Activated naive CD4-positive, alpha-beta T cell treated with Interleukin-2 at 50 U/mL for 16 hours (primary cell): ENCODE measurements around the gene AHRR.
"Not testable (repeated sequence)": the region's sequence is repeated elsewhere in the genome, so short reads cannot be mapped to it uniquely, and the experiment has no call there.

Source experiments
- DNase-seq: peaks from one replicate; pipeline ENCODE4 v3.0.0-alpha.2; 2020

The AHRR gene

GRCh38 chr5:321230-321725 is at the start of gene AHRR:
AHRR (plus strand) TSS chr5:321714; CDS start chr5:343903, 22,189 bp downstream.
- DNase-seq: peak; percentile 57

- DNase-seq: not testable (repeated sequence)
These were observed 49.7 kb upstream of the AHRR start for GRCh38 chr5:271828-272167.

GRCh38 chr5:273091-273490 is 48.4 kb upstream of the AHRR start:
- not testable (repeated sequence) for DNase-seq

- not testable (repeated sequence) for DNase-seq
These were observed 48.0 kb upstream of the AHRR start for GRCh38 chr5:273491-273890.

GRCh38 chr5:274346-274745 is 47.2 kb upstream of the AHRR start:
- not testable (repeated sequence) for DNase-seq

GRCh38 chr5:278646-279045 is 42.9 kb upstream of the AHRR start:
- no peak for DNase-seq

GRCh38 chr5:279051-279665 is 42.4 kb upstream of the AHRR start:
- not testable (repeated sequence) for DNase-seq

GRCh38 chr5:285991-286557 is 35.4 kb upstream of the AHRR start:
- DNase-seq: no peak

- not testable (repeated sequence) for DNase-seq
These were observed 31.3 kb upstream of the AHRR start for GRCh38 chr5:290200-290599.

GRCh38 chr5:291345-291744 is 30.2 kb upstream of the AHRR start:
- DNase-seq: not testable (repeated sequence)

GRCh38 chr5:294788-295187 is 26.7 kb upstream of the AHRR start:
- DNase-seq: not testable (repeated sequence)

- DNase-seq: not testable (repeated sequence)
These were observed 25.3 kb upstream of the AHRR start for GRCh38 chr5:296207-296606.

- DNase-seq: not testable (repeated sequence)
These were observed 24.6 kb upstream of the AHRR start for GRCh38 chr5:296954-297353.

- DNase-seq: not testable (repeated sequence)
These were observed 24.1 kb upstream of the AHRR start for GRCh38 chr5:297448-297847.

GRCh38 chr5:297991-298736 is 23.4 kb upstream of the AHRR start:
- not testable (repeated sequence) for DNase-seq

GRCh38 chr5:298737-299125 is 22.8 kb upstream of the AHRR start:
- no peak for DNase-seq

GRCh38 chr5:299921-300320 is 21.6 kb upstream of the AHRR start:
- not testable (repeated sequence) for DNase-seq

GRCh38 chr5:300691-301435 is 20.7 kb upstream of the AHRR start:
- not testable (repeated sequence) for DNase-seq

GRCh38 chr5:302416-302815 is 19.1 kb upstream of the AHRR start:
- DNase-seq: not testable (repeated sequence)

GRCh38 chr5:302966-303365 is 18.5 kb upstream of the AHRR start:
- DNase-seq: no peak

GRCh38 chr5:303741-304140 is 17.8 kb upstream of the AHRR start:
- not testable (repeated sequence) for DNase-seq

GRCh38 chr5:305050-305449 is 16.5 kb upstream of the AHRR start:
- no peak for DNase-seq

- DNase-seq: no peak
These were observed 16.1 kb upstream of the AHRR start for GRCh38 chr5:305459-305858.
